B cell (primary cell): Measurements from ENCODE around the gene NYNRIN. TPM values are rescaled to one million over a fixed set of nuclear protein-coding genes. Genes with fewer than 3 reads are reported as not detected.

Experiments used
- ATAC-seq: fragments of 200-7000 bp; cut with Tn5 transposase; one replicate; pipeline ENCODE4 v1.10.0; 2021; ENCODE audit warnings: low read depth, mild to moderate bottlenecking, moderate number of reproducible peaks, moderate library complexity
- CTCF ChIA-PET: fragments of 350-600 bp; sonication (Branson Sonifier 250); formaldehyde crosslinking; loops from one replicate; lab custom pipeline; 2021; ENCODE audit warnings: antibody characterized with exemption, inconsistent platforms; lab: Charles Lee
- POLR2A ChIA-PET: fragments of 350-600 bp; sonication (Branson Sonifier 250); formaldehyde crosslinking; loops from one replicate; lab custom pipeline; 2021; ENCODE audit warnings: antibody characterized with exemption; lab: Charles Lee
- DNase-seq: peaks from one replicate; pipeline ENCODE4 v3.0.0; 2013
- H2AFZ ChIP-seq: 2 replicates; pipeline ENCODE4 v1.6.1; 2012; ENCODE audit warnings: mild to moderate bottlenecking, low read depth, low read length; ENCODE audit not compliant: insufficient read depth, poor library complexity, severe bottlenecking
- H3K27ac ChIP-seq, 2 donors: 1 replicate in 1 of 2; 2 replicates in 1 of 2; pipeline ENCODE4 v1.5.1; 2012 to 2013; ENCODE audit warnings: low read length in 2 of 2, mild to moderate bottlenecking in 2 of 2, moderate library complexity in 1 of 2
- H3K27me3 ChIP-seq, 4 experiments: fragments of 200-600 bp in 1 of 4; sonication (generic) in 1 of 4; replicated peaks in 1 of 4; 1 replicate in 2 of 4; 2 replicates in 2 of 4; pipeline versions ENCODE4 v1.6.1 to v1.7.0; 2013 to 2016; ENCODE audit warnings: low read length in 3 of 4, mild to moderate bottlenecking in 2 of 4, mixed read lengths in 1 of 4, moderate library complexity in 1 of 4; ENCODE audit not compliant: insufficient read depth in 4 of 4, control insufficient read depth in 3 of 4; ENCODE audit errors: control extremely low read depth in 1 of 4
- H3K36me3 ChIP-seq, 2 experiments: replicated peaks in 1 of 2; 1 replicate in 1 of 2; 2 replicates in 1 of 2; pipeline versions ENCODE4 v1.6.1 to v1.7.1; 2013; ENCODE audit warnings: low read length in 1 of 2; ENCODE audit not compliant: insufficient read depth in 2 of 2, control insufficient read depth in 1 of 2; ENCODE audit errors: control extremely low read depth in 1 of 2, extremely low read depth in 1 of 2
- H3K4me1 ChIP-seq, 2 donors: fragments of 200-600 bp in 1 of 2; sonication (generic) in 1 of 2; 1 replicate in 1 of 2; 2 replicates in 1 of 2; pipeline versions ENCODE4 v1.5.1 to v1.6.1; 2013 to 2017; ENCODE audit warnings: low read length in 2 of 2; ENCODE audit not compliant: control insufficient read depth in 2 of 2, insufficient read depth in 2 of 2
- H3K4me2 ChIP-seq: replicated peaks from 2 replicates; pipeline ENCODE3; 2012; ENCODE audit warnings: mild to moderate bottlenecking, low read depth, low read length; ENCODE audit not compliant: poor library complexity, severe bottlenecking
- H3K4me3 ChIP-seq, 5 experiments: fragments of 200-600 bp in 1 of 5; sonication (generic) in 1 of 5; 1 replicate in 3 of 5; 2 replicates in 2 of 5; pipeline versions ENCODE4 v1.5.1 to v1.7.0; 2011 to 2016; ENCODE audit warnings: low read length in 4 of 5, mild to moderate bottlenecking in 4 of 5, low read depth in 2 of 5, control low read depth in 1 of 5, moderate library complexity in 1 of 5; ENCODE audit not compliant: insufficient read depth in 1 of 5; ENCODE audit errors: control extremely low read depth in 1 of 5, extremely low read depth in 1 of 5
- H3K79me2 ChIP-seq: fragments of 200-600 bp; sonication (generic); one replicate; pipeline ENCODE4 v1.6.0; 2016; ENCODE audit warnings: low read length; ENCODE audit not compliant: control insufficient read depth, insufficient read depth
- H3K9ac ChIP-seq: fragments of 200-600 bp; sonication (generic); 2 replicates; pipeline ENCODE4 v1.6.1; 2017; ENCODE audit warnings: mild to moderate bottlenecking, low read length, moderate library complexity
- H3K9me3 ChIP-seq, 3 donors: one replicate each; pipeline versions ENCODE4 v1.6.1 to v1.7.1; 2013; ENCODE audit warnings: low read length in 2 of 3; ENCODE audit not compliant: control insufficient read depth in 2 of 3, insufficient read depth in 1 of 3; ENCODE audit errors: control extremely low read depth in 1 of 3
- H4K20me1 ChIP-seq: 2 replicates; pipeline ENCODE4 v1.6.0; 2012; ENCODE audit warnings: mild to moderate bottlenecking, low read length; ENCODE audit not compliant: insufficient read depth, control insufficient read depth, poor library complexity, severe bottlenecking
- H3K27ac Mint-ChIP-seq: one replicate; pipeline ENCODE4 v1.8.0; 2021; ENCODE audit warnings: mixed read lengths
- H3K27me3 Mint-ChIP-seq: one replicate; pipeline ENCODE4 v1.8.0; 2021; ENCODE audit warnings: mixed read lengths
- H3K4me1 Mint-ChIP-seq: one replicate; pipeline ENCODE4 v1.8.0; 2021; ENCODE audit warnings: mixed read lengths
- H3K4me3 Mint-ChIP-seq: one replicate; pipeline ENCODE4 v1.8.0; 2021; ENCODE audit warnings: mixed read lengths
- H3K9me3 Mint-ChIP-seq: one replicate; pipeline ENCODE4 v1.8.0; 2022; ENCODE audit warnings: mixed read lengths; ENCODE audit not compliant: insufficient read depth
- CTCF ChIP-seq: fragments of 200-600 bp; IDR thresholded peaks from one replicate; pipeline ENCODE4 v1.8.0; 2022; ENCODE audit warnings: antibody characterized with exemption, mild to moderate bottlenecking
- EZH2 ChIP-seq: IDR thresholded peaks from 2 replicates; pipeline ENCODE4 v1.6.1; 2012; ENCODE audit warnings: borderline replicate concordance, low read depth, mild to moderate bottlenecking, moderate library complexity, low read length; ENCODE audit not compliant: insufficient read depth, poor library complexity, severe bottlenecking
- WGBS: methylation state at CpG from one replicate; pipeline ENCODE4 v1.1.5; 2013; ENCODE audit warnings: missing lambda C conversion rate; ENCODE audit not compliant: insufficient coverage; 5-methylcytosine and 5-hydroxymethylcytosine counted together
- intact Hi-C: fragments of 100-400 bp; cut with micrococcal nuclease; formaldehyde crosslinking; loops from one replicate; pipeline ENCODE4 v1.10.0; 2022
- polyA plus RNA-seq: library from polyadenylated mRNA; depleted of rRNA; stranded (reverse); fragments of >200 nt; gene quantifications from 2 replicates; pipeline ENCODE4 v1.2.3, GENCODE V29; 2012
- total RNA-seq, 2 donors: library from RNA; stranded (reverse); fragments of 120-200 nt in 1 of 2; gene quantifications; 1 replicate in 1 of 2; 2 replicates in 1 of 2; pipeline versions ENCODE4 v1.2.3 to v1.2.4, GENCODE V29; 2013 to 2022

NYNRIN gene
- total and polyA plus RNA-seq, 2 donors (not counting 1 experiment from before 2014, with no cell fraction given): 0.04 to 0.34 TPM

DNA sequence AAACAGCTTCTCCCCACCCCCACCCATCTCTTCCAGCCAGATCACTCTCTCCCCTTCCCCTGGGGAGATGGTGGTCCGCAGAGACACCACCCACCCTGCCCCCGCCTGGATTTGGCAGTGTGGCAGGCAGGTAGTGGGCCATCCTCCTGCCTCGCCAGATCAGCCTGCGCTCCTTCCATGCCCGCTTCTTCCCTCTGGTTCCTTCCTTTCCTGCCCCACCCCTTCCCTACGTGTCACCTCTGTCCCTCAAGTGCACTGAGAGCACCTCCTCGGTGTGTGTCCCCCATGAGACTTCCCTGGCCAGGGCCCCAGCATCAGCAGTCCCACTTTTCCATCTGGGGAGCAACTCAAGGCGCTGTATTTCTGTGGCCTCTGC is 632 bp downstream of the NYNRIN start:
- Histone ChIP-seq H4K20me1 (no peaks in the 10 kb centered on the region), H3K27ac (no peak overlapping the region), H3K4me2 (peak overlapping the region; percentile 94), H3K9ac (peak overlapping the region; percentile 62), H3K36me3 (no peaks in the 10 kb centered on the region), H3K79me2 (no peaks in the 10 kb centered on the region), H3K27me3 (peaks cover 0 to 18% (median 1%) of the 10 kb centered on the region in 4 experiments), H3K9me3 (no peaks in the 10 kb centered on the region), H2AFZ (peak overlapping the region; percentile 81), H3K4me3 (peak overlapping the region in 4 of 5 experiments; percentile 26 to 56 (median 52)), H3K4me1 (peaks cover 9 to 12% of the 10 kb centered on the region in 2 donors)
- H3K27me3 Mint-ChIP-seq: peaks cover 31% of the 10 kb centered on the region
- TF ChIP-seq CTCF (no peak), EZH2 (no peak)
- DNase-seq: no peak
- ChIA-PET CTCF (interaction anchor here (1.1 to 2.0 kb wide), 4 partner anchors 9 to 66 kb away, joined by 5 to 6 read pairs (median 6); no protein-coding TSS in a partner anchor), POLR2A (interaction anchor here (1.0 to 1.4 kb wide), 2 partner anchors 10 to 33 kb away, joined by 6 read pairs; no protein-coding TSS in a partner anchor)
- intact Hi-C loops: loop anchor here (2.0 kb wide), 1 partner anchor 59 kb away; no protein-coding TSS in a partner anchor
- ATAC-seq: no peak
- H3K4me1 Mint-ChIP-seq: peaks cover 11% of the 10 kb centered on the region
- H3K4me3 Mint-ChIP-seq: peak overlapping the region; percentile 75
- H3K27ac Mint-ChIP-seq: no peak overlapping the region
- WGBS: 28% methylated on average over 8 of the region's 8 CpGs
- H3K9me3 Mint-ChIP-seq: no peaks in the 10 kb centered on the region

DNA sequence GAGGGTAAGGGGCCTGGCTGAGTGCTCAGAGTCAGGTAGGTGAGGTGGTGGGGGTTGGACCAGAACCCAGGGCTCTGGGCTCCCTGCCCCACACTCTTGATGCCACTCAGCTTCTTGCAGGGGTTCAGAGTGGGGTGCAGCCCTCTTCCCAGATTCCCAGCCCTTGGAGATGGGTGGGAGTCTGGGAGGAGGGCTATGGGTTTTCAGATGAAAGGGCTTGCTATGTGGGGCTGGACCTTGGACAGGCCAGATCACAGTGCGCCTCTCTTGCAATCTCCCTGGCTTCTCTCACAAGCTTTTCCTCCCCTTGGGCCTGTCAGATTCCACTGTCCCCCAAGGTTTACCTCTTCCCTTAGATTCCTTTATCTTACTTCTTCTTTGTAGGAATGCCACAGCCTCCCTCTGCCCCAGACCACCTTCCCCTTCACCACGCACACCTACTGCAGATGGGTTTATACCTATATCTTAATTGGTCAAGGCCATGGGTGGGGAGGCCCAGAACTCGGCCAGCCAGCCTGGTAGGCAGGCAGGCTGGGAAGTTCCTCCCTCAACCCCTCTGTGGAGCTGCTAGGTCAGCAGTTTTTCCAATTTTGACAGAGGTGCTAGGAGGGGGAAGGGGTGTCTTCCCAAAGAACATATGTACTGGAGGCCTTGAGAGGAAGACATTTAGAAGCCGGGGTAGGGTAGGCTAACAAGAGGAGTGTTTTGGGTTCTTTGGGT is 1.4 kb downstream of the NYNRIN start:
- ChIA-PET POLR2A (no interaction called here), CTCF (interaction anchor here (1.1 to 1.8 kb wide), 5 partner anchors 10 to 67 kb away, joined by 3 to 6 read pairs (median 5); no protein-coding TSS in a partner anchor)
- DNase-seq: no peak
- Mint-ChIP-seq H3K9me3 (no peaks in the 10 kb centered on the region), H3K27ac (no peak overlapping the region), H3K27me3 (peaks cover 36% of the 10 kb centered on the region), H3K4me1 (peaks cover 11% of the 10 kb centered on the region), H3K4me3 (peak overlapping the region; percentile 75)
- Histone ChIP-seq H3K9ac (no peak overlapping the region), H3K27ac (no peak overlapping the region), H3K9me3 (no peaks in the 10 kb centered on the region), H3K4me3 (no peak overlapping the region), H2AFZ (peak overlapping the region; percentile 81), H3K36me3 (no peaks in the 10 kb centered on the region), H4K20me1 (no peaks in the 10 kb centered on the region), H3K4me2 (no peak overlapping the region), H3K27me3 (peaks cover 0 to 24% (median 3%) of the 10 kb centered on the region in 4 experiments), H3K4me1 (peaks cover 9 to 12% of the 10 kb centered on the region in 2 donors), H3K79me2 (no peaks in the 10 kb centered on the region)
- no peak for TF ChIP-seq EZH2
- TF ChIP-seq CTCF: no peak
- no CpG with 5 or more reads among the region's 4 CpGs for WGBS
- no peak for ATAC-seq
- intact Hi-C loops: loop anchor here (2.0 kb wide), 1 partner anchor 59 kb away; no protein-coding TSS in a partner anchor
